ENCODE results near the gene MTTP.

The MTTP gene

DNA sequence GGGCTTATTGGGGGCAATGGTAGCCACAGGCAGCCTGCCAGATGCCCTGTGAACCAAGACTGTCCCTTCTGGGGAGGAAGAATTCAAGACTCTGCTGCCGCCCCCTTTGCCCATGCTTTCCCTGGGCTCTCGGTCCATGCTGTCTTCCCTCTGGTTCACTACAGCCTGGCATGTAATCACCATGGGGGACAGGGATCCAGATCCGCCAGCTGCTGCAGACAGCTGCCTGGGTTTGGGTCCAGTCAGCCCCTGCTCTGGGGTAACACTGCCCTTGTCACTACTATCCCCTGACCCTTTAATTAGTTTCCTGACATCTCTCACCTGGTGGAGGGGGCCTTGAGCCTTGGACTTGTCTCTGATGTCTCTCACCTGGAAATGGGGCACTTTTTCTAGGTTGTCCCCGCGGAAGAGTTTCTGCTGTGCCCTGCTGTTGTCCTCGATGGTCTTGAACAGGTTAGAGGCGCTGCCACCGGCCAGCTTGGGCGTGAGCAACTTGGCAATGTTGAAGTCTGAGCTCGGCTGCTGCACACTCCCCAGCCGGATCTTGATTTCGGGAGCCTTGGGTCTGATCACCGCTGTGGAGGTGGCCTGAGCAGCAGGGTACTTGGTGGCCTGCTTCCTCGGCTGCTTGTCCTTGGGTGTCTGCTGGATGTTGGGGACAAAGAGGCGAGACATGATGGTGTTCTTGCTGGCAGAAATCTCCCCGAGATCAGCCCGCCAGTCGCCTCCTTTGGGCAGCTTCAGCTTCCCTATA, 76.6 kb downstream of the MTTP start:
- no peak overlapping the region for H3K4me3 ChIP-seq (ENCODE audit: low read depth, low read length)
- no peak for DNase-seq (ENCODE audit: low read depth)
- TF ChIP-seq MYC (IDR thresholded peaks at IDR 0.05; ENCODE audit: low read depth, low read length): no peak
- TF ChIP-seq, protein P1, sequence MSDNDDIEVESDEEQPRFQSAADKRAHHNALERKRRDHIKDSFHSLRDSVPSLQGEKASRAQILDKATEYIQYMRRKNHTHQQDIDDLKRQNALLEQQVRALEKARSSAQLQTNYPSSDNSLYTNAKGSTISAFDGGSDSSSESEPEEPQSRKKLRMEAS (IDR thresholded peaks at IDR 0.05; ENCODE audit: low read depth, low read length): no peak
- TF ChIP-seq POLR2A (IDR thresholded peaks at IDR 0.05; ENCODE audit: extremely low read depth, insufficient read length): no peak
- TF ChIP-seq, protein P2, sequence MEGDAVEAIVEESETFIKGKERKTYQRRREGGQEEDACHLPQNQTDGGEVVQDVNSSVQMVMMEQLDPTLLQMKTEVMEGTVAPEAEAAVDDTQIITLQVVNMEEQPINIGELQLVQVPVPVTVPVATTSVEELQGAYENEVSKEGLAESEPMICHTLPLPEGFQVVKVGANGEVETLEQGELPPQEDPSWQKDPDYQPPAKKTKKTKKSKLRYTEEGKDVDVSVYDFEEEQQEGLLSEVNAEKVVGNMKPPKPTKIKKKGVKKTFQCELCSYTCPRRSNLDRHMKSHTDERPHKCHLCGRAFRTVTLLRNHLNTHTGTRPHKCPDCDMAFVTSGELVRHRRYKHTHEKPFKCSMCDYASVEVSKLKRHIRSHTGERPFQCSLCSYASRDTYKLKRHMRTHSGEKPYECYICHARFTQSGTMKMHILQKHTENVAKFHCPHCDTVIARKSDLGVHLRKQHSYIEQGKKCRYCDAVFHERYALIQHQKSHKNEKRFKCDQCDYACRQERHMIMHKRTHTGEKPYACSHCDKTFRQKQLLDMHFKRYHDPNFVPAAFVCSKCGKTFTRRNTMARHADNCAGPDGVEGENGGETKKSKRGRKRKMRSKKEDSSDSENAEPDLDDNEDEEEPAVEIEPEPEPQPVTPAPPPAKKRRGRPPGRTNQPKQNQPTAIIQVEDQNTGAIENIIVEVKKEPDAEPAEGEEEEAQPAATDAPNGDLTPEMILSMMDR (IDR thresholded peaks at IDR 0.05; ENCODE audit: low read depth, low read length): no peak

DNA sequence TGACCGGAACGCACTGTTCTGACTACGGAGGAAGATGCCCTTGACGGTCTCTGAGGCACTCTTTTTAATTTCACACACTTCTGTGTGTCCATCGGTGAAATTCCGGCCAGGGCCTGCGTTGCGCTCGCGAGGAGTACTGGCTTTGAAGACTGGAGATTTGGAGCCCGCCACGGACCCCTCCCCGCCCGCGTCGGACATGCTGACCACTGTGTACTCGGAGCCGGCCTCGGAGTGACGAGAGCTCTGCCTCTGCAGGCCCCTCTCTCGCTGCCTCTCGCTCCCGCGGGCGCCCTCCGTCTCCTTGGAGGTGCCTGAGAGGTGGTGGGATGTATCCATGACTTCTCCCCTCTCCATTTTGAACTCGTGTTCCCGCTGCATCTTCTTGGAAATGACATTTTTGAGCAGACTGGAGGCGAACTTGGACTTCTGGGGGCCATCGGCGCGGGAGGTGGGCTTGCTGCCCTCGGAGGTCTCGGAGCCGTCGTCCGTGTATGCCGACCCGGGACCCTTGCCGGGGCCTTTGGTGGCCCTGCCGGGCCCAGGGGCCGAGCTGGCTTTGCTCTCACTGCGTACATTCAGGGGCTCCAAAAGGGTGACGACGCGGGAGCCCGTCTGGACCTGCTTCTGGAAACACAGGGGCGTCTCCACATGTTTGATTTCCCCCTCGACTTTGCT, 77.3 kb downstream of the MTTP start:
- H3K4me3 ChIP-seq (ENCODE audit: low read depth, low read length): no peak overlapping the region
- TF ChIP-seq, protein P1 (IDR thresholded peaks at IDR 0.05; ENCODE audit: low read depth, low read length): no peak
- TF ChIP-seq MYC (IDR thresholded peaks at IDR 0.05; ENCODE audit: low read depth, low read length): no peak
- no peak for TF ChIP-seq POLR2A (IDR thresholded peaks at IDR 0.05; ENCODE audit: extremely low read depth, insufficient read length)
- TF ChIP-seq, protein P2 (IDR thresholded peaks at IDR 0.05; ENCODE audit: low read depth, low read length): no peak
- no peak for DNase-seq (ENCODE audit: low read depth)

DNA sequence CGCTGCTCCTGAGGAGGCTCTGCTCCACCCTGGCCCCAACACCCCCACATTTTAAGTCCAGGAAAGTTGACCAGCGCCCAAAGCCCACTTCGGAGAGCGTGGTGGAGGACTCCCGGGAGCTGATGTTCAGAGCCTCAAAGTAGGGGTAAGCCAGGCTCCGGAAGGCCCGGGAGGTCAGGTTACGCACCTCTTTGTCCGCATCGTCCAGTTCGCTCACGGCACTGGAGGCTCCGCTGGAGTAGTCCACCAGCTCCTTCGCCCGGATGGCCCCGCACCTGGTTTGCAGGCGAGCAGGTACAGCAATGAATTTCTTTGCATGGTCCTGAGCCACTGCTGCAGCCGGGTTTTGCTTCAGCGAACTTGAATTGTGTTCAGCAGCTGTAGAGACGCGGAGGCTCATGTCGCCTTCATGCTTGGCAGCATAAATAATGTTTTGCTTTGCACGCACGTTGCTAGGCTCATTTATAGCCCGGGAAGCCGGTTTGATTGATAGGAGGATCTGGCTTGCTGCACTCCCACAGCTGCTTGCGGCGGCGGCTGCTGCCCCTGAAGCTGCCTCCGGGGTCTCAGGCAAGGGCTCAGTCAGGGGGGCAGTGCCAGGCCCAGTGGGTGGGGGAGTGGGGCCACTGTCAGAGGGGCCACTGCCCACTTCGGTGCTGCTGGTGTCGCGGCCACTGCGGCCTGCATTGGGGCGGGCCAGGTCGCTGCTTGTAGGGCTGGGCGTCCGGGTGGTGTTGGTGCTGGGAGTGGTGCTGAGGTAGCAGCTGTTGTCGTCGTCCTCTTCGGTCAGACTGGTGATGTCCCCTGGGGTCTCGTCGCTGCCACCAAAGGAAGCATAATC, 78.2 kb downstream of the MTTP start:
- TF ChIP-seq, protein P2 (IDR thresholded peaks at IDR 0.05; ENCODE audit: low read depth, low read length): no peak
- TF ChIP-seq POLR2A (IDR thresholded peaks at IDR 0.05; ENCODE audit: extremely low read depth, insufficient read length) (no peak), MYC (IDR thresholded peaks at IDR 0.05; ENCODE audit: low read depth, low read length) (no peak)
- TF ChIP-seq, protein P1 (IDR thresholded peaks at IDR 0.05; ENCODE audit: low read depth, low read length): no peak
- DNase-seq (ENCODE audit: low read depth): no peak
- no peak overlapping the region for H3K4me3 ChIP-seq (ENCODE audit: low read depth, low read length)

DNA sequence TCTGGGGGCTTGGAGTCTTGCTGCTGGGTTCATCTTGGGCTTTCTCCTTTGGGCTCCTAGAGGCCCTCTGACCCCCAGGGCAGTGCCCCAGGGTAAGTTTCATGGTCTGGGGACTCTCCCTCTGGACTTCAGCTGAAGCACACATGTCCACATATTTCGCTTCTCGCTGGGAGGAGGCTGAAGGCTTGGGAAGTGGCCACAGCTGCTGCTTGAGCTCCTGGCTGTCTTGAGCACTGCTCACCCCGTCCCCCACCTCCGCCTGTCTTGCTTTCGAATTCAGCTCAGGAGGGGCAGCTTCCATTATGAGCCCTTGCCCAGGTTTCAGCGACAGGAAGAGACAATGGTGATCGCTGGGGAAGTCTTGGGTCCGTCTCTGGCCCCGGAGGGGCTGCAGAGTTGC, 79.3 kb downstream of the MTTP start:
- DNase-seq (ENCODE audit: low read depth): no peak
- TF ChIP-seq, protein P2 (IDR thresholded peaks at IDR 0.05; ENCODE audit: low read depth, low read length): no peak
- TF ChIP-seq MYC (IDR thresholded peaks at IDR 0.05; ENCODE audit: low read depth, low read length) (no peak), POLR2A (IDR thresholded peaks at IDR 0.05; ENCODE audit: extremely low read depth, insufficient read length) (no peak)
- TF ChIP-seq, protein P1 (IDR thresholded peaks at IDR 0.05; ENCODE audit: low read depth, low read length): no peak
- no peak overlapping the region for H3K4me3 ChIP-seq (ENCODE audit: low read depth, low read length)

DNA sequence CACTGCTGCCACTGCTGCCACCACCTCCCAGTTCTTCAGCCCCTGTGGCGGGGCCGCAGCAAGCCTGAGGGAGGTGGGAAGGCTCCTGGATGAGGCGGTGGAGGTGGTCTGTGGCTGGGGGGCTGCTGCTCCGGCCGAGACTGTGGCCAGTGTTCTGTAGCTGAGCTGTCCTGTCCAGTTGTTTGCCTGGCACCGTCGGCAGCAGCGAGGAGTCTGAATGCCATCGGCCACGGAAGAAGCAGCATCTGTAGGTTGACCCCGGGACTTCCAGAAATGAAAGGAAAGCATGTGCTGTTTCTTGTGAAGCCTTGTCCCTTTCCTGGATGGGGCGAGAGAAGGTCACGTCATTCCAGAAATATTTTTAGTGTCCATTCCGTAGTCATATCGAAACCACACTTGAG, 79.7 kb downstream of the MTTP start:
- no peak overlapping the region for H3K4me3 ChIP-seq (ENCODE audit: low read depth, low read length)
- TF ChIP-seq, protein P1 (IDR thresholded peaks at IDR 0.05; ENCODE audit: low read depth, low read length): no peak
- TF ChIP-seq, protein P2 (IDR thresholded peaks at IDR 0.05; ENCODE audit: low read depth, low read length): no peak
- TF ChIP-seq POLR2A (IDR thresholded peaks at IDR 0.05; ENCODE audit: extremely low read depth, insufficient read length) (no peak), MYC (IDR thresholded peaks at IDR 0.05; ENCODE audit: low read depth, low read length) (no peak)
- no peak for DNase-seq (ENCODE audit: low read depth)
